Hepatocyte (in vitro differentiated cells): ENCODE data around the gene RAB22A. TPM values are rescaled to one million over a fixed set of nuclear protein-coding genes. Genes with fewer than 3 reads are reported as not detected.

ENCODE experiments used
- DNase-seq: peaks from one replicate; pipeline ENCODE4 v3.0.0-alpha.2; 2016; ENCODE audit warnings: low spot score
- H2AFZ ChIP-seq: fragments of 200-600 bp; sonication (generic); 2 replicates; pipeline ENCODE4 v1.6.0; 2016; ENCODE audit warnings: antibody characterized with exemption, mild to moderate bottlenecking
- H3K27ac ChIP-seq: fragments of 200-600 bp; sonication (generic); 2 replicates; pipeline ENCODE4 v1.5.1; 2016; ENCODE audit warnings: mild to moderate bottlenecking
- H3K27me3 ChIP-seq: fragments of 200-600 bp; sonication (generic); 2 replicates; pipeline ENCODE4 v1.6.1; 2016
- H3K36me3 ChIP-seq: fragments of 200-600 bp; sonication (generic); replicated peaks from 2 replicates; pipeline ENCODE4 v1.5.1; 2016; ENCODE audit warnings: low read depth; ENCODE audit not compliant: insufficient read depth
- H3K4me1 ChIP-seq: fragments of 200-600 bp; sonication (generic); 2 replicates; pipeline ENCODE4 v1.5.1; 2016; ENCODE audit warnings: mild to moderate bottlenecking, moderate library complexity; ENCODE audit not compliant: insufficient read depth
- H3K4me2 ChIP-seq: fragments of 200-600 bp; sonication (generic); 2 replicates; pipeline ENCODE4 v1.6.0; 2016
- H3K4me3 ChIP-seq: fragments of 200-600 bp; sonication (generic); 2 replicates; pipeline ENCODE4 v1.5.1; 2016; ENCODE audit warnings: mild to moderate bottlenecking
- H3K79me2 ChIP-seq: fragments of 200-600 bp; sonication (generic); 2 replicates; pipeline ENCODE4 v1.6.0; 2017; ENCODE audit warnings: mild to moderate bottlenecking
- H3K9me2 ChIP-seq: fragments of 200-600 bp; sonication (generic); replicated peaks from 2 replicates; pipeline ENCODE4 v1.6.0; 2017; ENCODE audit warnings: mild to moderate bottlenecking; ENCODE audit not compliant: insufficient read depth
- H3K9me3 ChIP-seq: fragments of 200-600 bp; sonication (generic); 2 replicates; pipeline ENCODE4 v1.5.1; 2016; ENCODE audit warnings: low read depth, mild to moderate bottlenecking
- H4K20me1 ChIP-seq: fragments of 200-600 bp; sonication (generic); 2 replicates; pipeline ENCODE4 v1.6.0; 2016; ENCODE audit warnings: mild to moderate bottlenecking; ENCODE audit not compliant: insufficient read depth, poor library complexity, severe bottlenecking
- EZH2 ChIP-seq: fragments of 200-600 bp; sonication (generic); IDR thresholded peaks from 2 replicates; pipeline ENCODE4 v1.6.1; 2016; ENCODE audit warnings: antibody characterized with exemption, mild to moderate bottlenecking, borderline replicate concordance
- EZH2phosphoT487 ChIP-seq: fragments of 200-600 bp; sonication (generic); IDR thresholded peaks from one replicate; pipeline ENCODE4 v1.6.1; 2018; ENCODE audit warnings: antibody characterized with exemption, mild to moderate bottlenecking, low read depth, moderate library complexity; ENCODE audit not compliant: unreplicated experiment, severe bottlenecking
- WGBS: methylation state at CpG from one replicate; pipeline ENCODE4 v1.1.6; 2016; ENCODE audit warnings: low lambda C conversion rate; ENCODE audit errors: missing lambda C conversion rate; 5-methylcytosine and 5-hydroxymethylcytosine counted together
- polyA plus RNA-seq: library from polyadenylated mRNA; unstranded; fragments of >200 nt; fragmentation: Nextera tagmentation; extraction: Ambion mirVana; gene quantifications from 2 replicates; pipeline ENCODE4 v1.2.1, GENCODE V29; 2016
- total RNA-seq: library from RNA; depleted of rRNA; stranded (reverse); fragments of >200 nt; gene quantifications from 2 replicates; pipeline ENCODE4 v1.2.3, GENCODE V29; 2014
- TF ChIP-seq, protein P1 (sequence below): fragments of 200-600 bp; sonication (generic); IDR thresholded peaks from 2 replicates; pipeline ENCODE4 v1.5.1; 2016; ENCODE audit warnings: antibody characterized with exemption, mild to moderate bottlenecking; ENCODE audit not compliant: poor library complexity

Gene RAB22A
- total and polyA plus RNA-seq, 2 experiments from 2014 or later = 18.4 to 26.9 TPM

DNA sequence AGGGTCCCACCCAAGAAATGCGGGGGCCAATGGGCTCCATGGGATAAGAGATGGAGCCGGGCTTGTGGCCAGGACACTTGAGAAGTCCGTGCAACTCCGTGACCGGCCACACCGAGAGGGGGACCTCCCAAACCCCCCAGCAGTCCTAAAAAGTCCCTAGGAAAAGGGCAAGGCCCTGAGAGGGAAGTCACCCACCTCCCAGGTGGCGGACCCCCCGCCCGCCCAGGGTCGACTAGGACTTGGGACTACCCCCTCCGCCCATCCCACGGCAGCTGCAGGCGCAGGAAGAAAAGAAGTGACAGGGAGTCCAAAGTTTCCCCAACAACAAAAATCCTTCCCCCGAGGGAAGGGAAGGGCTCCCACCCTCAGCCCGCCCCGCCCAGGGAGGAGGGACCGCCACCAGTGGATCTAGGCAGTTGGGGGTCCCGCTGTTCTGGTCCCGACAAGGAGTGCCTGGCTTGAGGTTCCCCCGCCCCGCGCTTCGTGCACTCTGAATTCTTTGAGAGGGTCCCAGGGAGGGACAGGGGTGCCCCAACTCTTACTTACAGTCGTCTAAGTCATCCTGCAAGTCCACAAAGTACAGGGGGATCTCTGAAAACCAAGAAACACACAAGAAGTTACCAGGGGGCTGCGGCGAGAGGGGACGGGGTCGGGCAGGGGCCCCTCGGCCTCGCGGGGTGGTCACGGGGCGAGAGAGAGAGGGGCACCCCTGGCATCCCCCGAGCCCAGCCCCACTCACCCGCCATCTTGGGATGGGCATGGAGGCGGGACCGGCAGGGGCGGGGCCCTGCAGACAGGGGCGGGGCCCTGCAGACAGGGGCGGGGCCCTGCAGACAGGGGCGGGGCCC is 611 bp upstream of the RAB22A start:
- peak; percentile 29 for DNase-seq
- Histone ChIP-seq H4K20me1 (peaks cover 11% of the 10 kb centered on the region), H3K27ac (peak overlapping the region; percentile 45), H3K36me3 (no peaks in the 10 kb centered on the region), H3K4me3 (peak overlapping the region; percentile 52), H2AFZ (peak overlapping the region; percentile 75), H3K27me3 (no peaks in the 10 kb centered on the region), H3K9me2 (no peaks in the 10 kb centered on the region), H3K79me2 (peaks cover 40% of the 10 kb centered on the region), H3K4me1 (peaks cover 12% of the 10 kb centered on the region), H3K4me2 (peak overlapping the region; percentile 74), H3K9me3 (no peaks in the 10 kb centered on the region)
- 40% methylated on average over 23 of the region's 41 CpGs for WGBS
- TF ChIP-seq EZH2 (no peak), EZH2phosphoT487 (no peak)
- TF ChIP-seq, protein P1, sequence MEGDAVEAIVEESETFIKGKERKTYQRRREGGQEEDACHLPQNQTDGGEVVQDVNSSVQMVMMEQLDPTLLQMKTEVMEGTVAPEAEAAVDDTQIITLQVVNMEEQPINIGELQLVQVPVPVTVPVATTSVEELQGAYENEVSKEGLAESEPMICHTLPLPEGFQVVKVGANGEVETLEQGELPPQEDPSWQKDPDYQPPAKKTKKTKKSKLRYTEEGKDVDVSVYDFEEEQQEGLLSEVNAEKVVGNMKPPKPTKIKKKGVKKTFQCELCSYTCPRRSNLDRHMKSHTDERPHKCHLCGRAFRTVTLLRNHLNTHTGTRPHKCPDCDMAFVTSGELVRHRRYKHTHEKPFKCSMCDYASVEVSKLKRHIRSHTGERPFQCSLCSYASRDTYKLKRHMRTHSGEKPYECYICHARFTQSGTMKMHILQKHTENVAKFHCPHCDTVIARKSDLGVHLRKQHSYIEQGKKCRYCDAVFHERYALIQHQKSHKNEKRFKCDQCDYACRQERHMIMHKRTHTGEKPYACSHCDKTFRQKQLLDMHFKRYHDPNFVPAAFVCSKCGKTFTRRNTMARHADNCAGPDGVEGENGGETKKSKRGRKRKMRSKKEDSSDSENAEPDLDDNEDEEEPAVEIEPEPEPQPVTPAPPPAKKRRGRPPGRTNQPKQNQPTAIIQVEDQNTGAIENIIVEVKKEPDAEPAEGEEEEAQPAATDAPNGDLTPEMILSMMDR = no peak

DNA sequence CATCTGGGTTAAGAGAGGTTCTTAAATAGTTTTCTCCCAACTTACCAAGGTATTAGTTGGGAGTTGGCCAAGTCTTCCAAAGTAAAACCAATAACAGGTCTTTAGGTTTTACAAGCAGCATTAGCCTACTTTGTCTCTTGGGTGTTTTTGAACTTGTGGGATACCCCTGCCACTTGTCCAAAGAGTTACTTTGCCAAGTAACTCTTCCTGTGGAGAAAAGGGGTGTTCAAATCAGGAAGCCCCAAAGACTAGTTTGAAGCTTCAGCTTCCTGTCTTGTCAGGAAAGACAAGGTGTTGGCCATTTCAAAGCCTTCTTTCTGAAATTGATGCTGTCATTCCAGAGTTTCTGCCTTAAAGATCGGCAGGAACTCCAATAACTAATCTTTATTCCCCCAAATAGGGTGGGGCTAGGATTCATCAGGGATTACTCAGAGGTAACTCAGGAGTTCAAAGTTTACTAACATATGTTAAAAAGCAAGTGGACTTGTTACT is 822 bp downstream of the RAB22A start:
- Histone ChIP-seq H3K27ac (peak overlapping the region; percentile 93), H2AFZ (peak overlapping the region; percentile 89), H3K4me2 (peak overlapping the region; percentile 94), H3K79me2 (peaks cover 50% of the 10 kb centered on the region), H3K4me3 (peak overlapping the region; percentile 96), H3K9me2 (no peaks in the 10 kb centered on the region), H3K9me3 (no peaks in the 10 kb centered on the region), H4K20me1 (peaks cover 11% of the 10 kb centered on the region), H3K36me3 (no peaks in the 10 kb centered on the region), H3K4me1 (peaks cover 12% of the 10 kb centered on the region), H3K27me3 (no peaks in the 10 kb centered on the region)
- TF ChIP-seq EZH2phosphoT487 = no peak
- TF ChIP-seq, protein P1 = no peak
- peak; percentile 13 for DNase-seq
- WGBS = 4% methylated on average over 1 of the region's 1 CpG

DNA sequence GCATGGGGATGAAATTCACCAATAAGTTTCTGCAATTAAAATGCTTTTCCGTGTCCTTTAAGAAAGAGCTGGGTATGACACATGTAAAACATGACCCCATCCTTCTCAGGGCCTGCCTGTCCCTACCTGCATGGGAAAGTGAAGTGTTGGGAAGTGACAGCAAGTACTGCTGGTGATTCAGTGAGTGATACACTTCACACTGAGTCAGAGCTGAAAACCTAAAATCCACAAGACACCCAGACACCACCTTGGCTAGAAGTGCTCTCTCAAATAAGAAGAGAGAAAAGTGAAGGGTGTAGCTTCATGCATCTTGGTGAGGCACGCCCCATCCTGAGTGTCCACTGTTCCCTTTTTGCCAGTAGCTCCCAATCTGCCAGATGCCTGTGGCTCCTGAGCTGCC is 3.3 kb downstream of the RAB22A start:
- Histone ChIP-seq H3K4me3 (no peak overlapping the region), H3K9me3 (no peaks in the 10 kb centered on the region), H3K9me2 (no peaks in the 10 kb centered on the region), H3K27me3 (no peaks in the 10 kb centered on the region), H3K27ac (no peak overlapping the region), H4K20me1 (peaks cover 13% of the 10 kb centered on the region), H3K4me1 (peaks cover 12% of the 10 kb centered on the region), H3K36me3 (no peaks in the 10 kb centered on the region), H3K4me2 (no peak overlapping the region), H3K79me2 (peaks cover 71% of the 10 kb centered on the region), H2AFZ (no peak overlapping the region)
- TF ChIP-seq EZH2phosphoT487 (no peak), EZH2 (no peak)
- TF ChIP-seq, protein P1 = no peak
- WGBS = 83% methylated on average over 2 of the region's 2 CpGs
- no peak for DNase-seq
